GM18502 (cell line): ENCODE measurements around the gene COL26A1.
"Not testable (repeated sequence)": the region's sequence is repeated elsewhere in the genome, so short reads cannot be mapped to it uniquely, and the experiment has no call there.

Source experiments
- ATAC-seq: cut with Tn5 transposase; IDR thresholded peaks from one replicate; pipeline ENCODE4 v1.9.1; 2021; ENCODE audit warnings: mild to moderate bottlenecking; ENCODE audit not compliant: unreplicated experiment, poor library complexity

COL26A1 gene

GRCh38 chr7:101435461-101436220 is 73.0 kb downstream of the COL26A1 start:
- ATAC-seq = no peak

GRCh38 chr7:101436221-101436735 is 73.6 kb downstream of the COL26A1 start:
- ATAC-seq = no peak

- ATAC-seq = no peak
Observed at GRCh38 chr7:101436857-101437576, 74.3 kb downstream of the COL26A1 start.

- no peak for ATAC-seq
Observed at GRCh38 chr7:101441890-101442289, 79.2 kb downstream of the COL26A1 start.

- no peak for ATAC-seq
Observed at GRCh38 chr7:101442426-101443070, 79.9 kb downstream of the COL26A1 start.

- no peak for ATAC-seq
Observed at GRCh38 chr7:101450064-101450463, 87.4 kb downstream of the COL26A1 start.

- no peak for ATAC-seq
Observed at GRCh38 chr7:101453617-101454016, 90.9 kb downstream of the COL26A1 start.

GRCh38 chr7:101457001-101457750 is 94.5 kb downstream of the COL26A1 start:
- ATAC-seq = no peak

- ATAC-seq = no peak
Observed at GRCh38 chr7:101465131-101465530, 102.5 kb downstream of the COL26A1 start.

GRCh38 chr7:101465576-101466196 is 103.0 kb downstream of the COL26A1 start:
- ATAC-seq = no peak

- ATAC-seq = no peak
Observed at GRCh38 chr7:101466871-101467270, 104.2 kb downstream of the COL26A1 start.

- ATAC-seq = no peak
Observed at GRCh38 chr7:101468546-101469275, 106.0 kb downstream of the COL26A1 start.

- no peak for ATAC-seq
Observed at GRCh38 chr7:101470668-101471487, 108.2 kb downstream of the COL26A1 start.

- no peak for ATAC-seq
Observed at GRCh38 chr7:101474178-101474577, 111.5 kb downstream of the COL26A1 start.

- not testable (repeated sequence) for ATAC-seq
Observed at GRCh38 chr7:101475691-101476090, 113.0 kb downstream of the COL26A1 start.

- no peak for ATAC-seq
Observed at GRCh38 chr7:101479217-101479616, 116.5 kb downstream of the COL26A1 start.

- not testable (repeated sequence) for ATAC-seq
Observed at GRCh38 chr7:101486056-101486432, 123.4 kb downstream of the COL26A1 start.

GRCh38 chr7:101486433-101487104 is 123.9 kb downstream of the COL26A1 start:
- ATAC-seq = no peak
